SK-N-SH treated with all-trans-retinoic acid at 6 μM for 48 hours (cell line): Measurements from ENCODE around the gene PHLDA1.

ENCODE experiments used
- ATAC-seq: fragments of 200-7000 bp; cut with Tn5 transposase; 3 replicates; pipeline ENCODE4 v1.9.1; 2020; ENCODE audit warnings: mild to moderate bottlenecking, moderate library complexity
- ARNTL ChIP-seq: fragments of 450-650 bp; formaldehyde crosslinking; IDR thresholded peaks from 2 replicates; pipeline ENCODE4 v1.5.0; 2020; ENCODE audit warnings: low read depth, mild to moderate bottlenecking, moderate library complexity, borderline replicate concordance
- BACH2 ChIP-seq: fragments of 250-450 bp; sonication (Bioruptor Pico); IDR thresholded peaks from 2 replicates; pipeline ENCODE4 v1.9.0; 2021; ENCODE audit warnings: mild to moderate bottlenecking, borderline replicate concordance
- CSDC2 ChIP-seq: fragments of 250-450 bp; sonication (Bioruptor Pico); IDR thresholded peaks from 2 replicates; pipeline ENCODE4 v1.5.0; 2020; ENCODE audit warnings: mild to moderate bottlenecking, moderate library complexity
- CSRNP3 ChIP-seq: fragments of 250-450 bp; sonication (Bioruptor Pico); IDR thresholded peaks from 2 replicates; pipeline ENCODE4 v1.5.1; 2021; ENCODE audit warnings: mild to moderate bottlenecking, moderate library complexity
- ESRRG ChIP-seq: fragments of 250-450 bp; sonication (Bioruptor Pico); IDR thresholded peaks from 2 replicates; pipeline ENCODE4 v1.6.1; 2021; ENCODE audit warnings: mild to moderate bottlenecking
- GLIS3 ChIP-seq: fragments of 250-450 bp; sonication (Bioruptor Pico); IDR thresholded peaks from 2 replicates; pipeline ENCODE4 v1.5.0; 2020; ENCODE audit warnings: mild to moderate bottlenecking, moderate library complexity
- ISL1 ChIP-seq: fragments of 250-450 bp; sonication (Bioruptor Pico); IDR thresholded peaks from 2 replicates; pipeline ENCODE4 v2.1.2; 2022; ENCODE audit warnings: mild to moderate bottlenecking, moderate library complexity
- OSR1 ChIP-seq: fragments of 250-450 bp; sonication (Bioruptor Pico); IDR thresholded peaks from 2 replicates; pipeline ENCODE4 v1.8.0; 2022; ENCODE audit warnings: moderate library complexity, mild to moderate bottlenecking, inconsistent platforms
- PATZ1 ChIP-seq: fragments of 250-450 bp; sonication (Bioruptor Pico); IDR thresholded peaks from 2 replicates; pipeline ENCODE4 v1.8.0; 2020; ENCODE audit warnings: mild to moderate bottlenecking, moderate library complexity, borderline replicate concordance
- POU6F1 ChIP-seq: fragments of 250-450 bp; sonication (Bioruptor Pico); IDR thresholded peaks from 2 replicates; pipeline ENCODE4 v1.8.0; 2021; ENCODE audit warnings: low read depth, mild to moderate bottlenecking, moderate library complexity, borderline replicate concordance
- SNAI2 ChIP-seq: fragments of 250-450 bp; sonication (Bioruptor Pico); IDR thresholded peaks from 2 replicates; pipeline ENCODE4 v1.5.0; 2020; ENCODE audit warnings: mild to moderate bottlenecking, moderate library complexity
- TCF4 ChIP-seq: fragments of 250-450 bp; sonication (Bioruptor Pico); IDR thresholded peaks from 2 replicates; pipeline ENCODE4 v1.8.0; 2021; ENCODE audit warnings: mild to moderate bottlenecking, moderate library complexity, borderline replicate concordance
- TOX ChIP-seq: fragments of 250-450 bp; sonication (Bioruptor Pico); IDR thresholded peaks from 2 replicates; pipeline ENCODE4 v1.8.0; 2021; ENCODE audit warnings: mild to moderate bottlenecking, moderate library complexity, borderline replicate concordance
- TSHZ2 ChIP-seq: fragments of 250-450 bp; sonication (Bioruptor Pico); IDR thresholded peaks from 2 replicates; pipeline ENCODE4 v1.5.0; 2020; ENCODE audit warnings: mild to moderate bottlenecking, moderate library complexity
- ZC3H10 ChIP-seq: fragments of 250-450 bp; sonication (Bioruptor Pico); IDR thresholded peaks from 2 replicates; pipeline ENCODE4 v1.5.1; 2021; ENCODE audit warnings: mild to moderate bottlenecking, moderate library complexity
- ZFP3 ChIP-seq: fragments of 250-450 bp; sonication (Bioruptor Pico); IDR thresholded peaks from 2 replicates; pipeline ENCODE4 v1.5.0; 2020; ENCODE audit warnings: mild to moderate bottlenecking, moderate library complexity
- ZFP30 ChIP-seq: fragments of 450-650 bp; formaldehyde crosslinking; IDR thresholded peaks from 2 replicates; pipeline ENCODE4 v1.5.0; 2022; ENCODE audit warnings: mild to moderate bottlenecking, moderate library complexity
- ZNF70 ChIP-seq: fragments of 450-650 bp; formaldehyde crosslinking; IDR thresholded peaks from 2 replicates; pipeline ENCODE4 v1.5.0; 2020; ENCODE audit warnings: mild to moderate bottlenecking, moderate library complexity
- ZNF8 ChIP-seq: fragments of 450-650 bp; formaldehyde crosslinking; IDR thresholded peaks from 2 replicates; pipeline ENCODE4 v1.5.0; 2020; ENCODE audit warnings: mild to moderate bottlenecking, moderate library complexity
- TF ChIP-seq, protein P1 (sequence below): fragments of 250-450 bp; sonication (Bioruptor Pico); IDR thresholded peaks from 2 replicates; pipeline ENCODE4 v1.5.1; 2020; ENCODE audit warnings: low read depth, mild to moderate bottlenecking, moderate library complexity

Gene PHLDA1

DNA sequence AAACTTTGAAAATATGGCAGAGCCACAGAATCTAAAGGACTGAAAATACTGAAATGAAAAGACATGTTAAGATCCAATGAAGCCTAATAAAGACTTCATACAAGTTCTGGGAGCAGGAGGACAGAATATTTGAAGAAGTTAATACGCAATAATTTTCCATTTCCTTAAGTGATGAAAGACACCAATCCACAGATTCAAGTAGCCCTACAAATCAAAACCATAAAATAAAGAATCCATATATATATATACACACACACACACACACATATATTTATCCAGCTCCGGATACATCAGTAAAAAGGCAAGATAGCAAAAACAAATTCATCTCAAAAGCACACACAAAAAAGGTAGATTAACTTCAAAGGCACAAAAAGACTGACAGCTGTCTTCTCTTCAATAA, 47.2 kb upstream of the PHLDA1 start:
- TF ChIP-seq ISL1 (CRISPR knock-in tag), result no peak
- TF ChIP-seq PATZ1 (CRISPR knock-in tag), result no peak
- TF ChIP-seq, protein P1, sequence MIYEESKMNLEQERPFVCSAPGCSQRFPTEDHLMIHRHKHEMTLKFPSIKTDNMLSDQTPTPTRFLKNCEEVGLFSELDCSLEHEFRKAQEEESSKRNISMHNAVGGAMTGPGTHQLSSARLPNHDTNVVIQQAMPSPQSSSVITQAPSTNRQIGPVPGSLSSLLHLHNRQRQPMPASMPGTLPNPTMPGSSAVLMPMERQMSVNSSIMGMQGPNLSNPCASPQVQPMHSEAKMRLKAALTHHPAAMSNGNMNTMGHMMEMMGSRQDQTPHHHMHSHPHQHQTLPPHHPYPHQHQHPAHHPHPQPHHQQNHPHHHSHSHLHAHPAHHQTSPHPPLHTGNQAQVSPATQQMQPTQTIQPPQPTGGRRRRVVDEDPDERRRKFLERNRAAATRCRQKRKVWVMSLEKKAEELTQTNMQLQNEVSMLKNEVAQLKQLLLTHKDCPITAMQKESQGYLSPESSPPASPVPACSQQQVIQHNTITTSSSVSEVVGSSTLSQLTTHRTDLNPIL (CRISPR knock-in tag), result no peak
- TF ChIP-seq ZFP30, result no peak
- TF ChIP-seq ARNTL (CRISPR knock-in tag), result no peak
- no peak for TF ChIP-seq GLIS3 (CRISPR knock-in tag)
- TF ChIP-seq POU6F1, result no peak
- ATAC-seq, result no peak

- ATAC-seq, result no peak
- no peak for TF ChIP-seq TOX
- TF ChIP-seq ZNF70 (CRISPR knock-in tag), result no peak
- TF ChIP-seq ISL1 (CRISPR knock-in tag), result no peak
- no peak for TF ChIP-seq TSHZ2 (CRISPR knock-in tag)
- TF ChIP-seq SNAI2 (CRISPR knock-in tag), result no peak
- TF ChIP-seq ZC3H10 (CRISPR knock-in tag), result no peak
- TF ChIP-seq, protein P1 (CRISPR knock-in tag), result no peak
- no peak for TF ChIP-seq POU6F1
- TF ChIP-seq OSR1 (CRISPR knock-in tag), result no peak
- TF ChIP-seq TCF4 (CRISPR knock-in tag), result no peak
- no peak for TF ChIP-seq CSRNP3
- TF ChIP-seq BACH2, result no peak
- no peak for TF ChIP-seq CSDC2
- TF ChIP-seq GLIS3 (CRISPR knock-in tag), result no peak
- TF ChIP-seq ZFP3, result no peak
- TF ChIP-seq PATZ1 (CRISPR knock-in tag), result no peak
- TF ChIP-seq ZNF8 (CRISPR knock-in tag), result no peak
- no peak for TF ChIP-seq ESRRG
- TF ChIP-seq ZFP30, result no peak
- TF ChIP-seq ARNTL (CRISPR knock-in tag), result no peak
Measured at GRCh38 chr12:76075448-76075847, 43.9 kb upstream of the PHLDA1 start.
